Osteocyte (in vitro differentiated cells): ENCODE results near the gene LAMA3. TPM values are rescaled to one million over a fixed set of nuclear protein-coding genes. Genes with fewer than 3 reads are reported as not detected.

Experiments
- DNase-seq: peaks from one replicate; pipeline ENCODE4 v3.0.0; 2021; ENCODE audit warnings: mixed read lengths; ENCODE audit not compliant: unreplicated experiment; ENCODE audit errors: extremely low spot score
- H3K27ac Mint-ChIP-seq: one replicate; pipeline ENCODE4 v1.8.0; 2021; ENCODE audit warnings: mild to moderate bottlenecking, mixed read lengths; ENCODE audit not compliant: unreplicated experiment
- H3K27me3 Mint-ChIP-seq: one replicate; pipeline ENCODE4 v1.8.0; 2021; ENCODE audit warnings: mixed read lengths; ENCODE audit not compliant: unreplicated experiment
- H3K36me3 Mint-ChIP-seq: one replicate; pipeline ENCODE4 v1.8.0; 2021; ENCODE audit warnings: mixed read lengths; ENCODE audit not compliant: unreplicated experiment
- H3K4me1 Mint-ChIP-seq: one replicate; pipeline ENCODE4 v1.8.0; 2021; ENCODE audit warnings: mixed read lengths; ENCODE audit not compliant: unreplicated experiment
- H3K4me3 Mint-ChIP-seq: one replicate; pipeline ENCODE4 v1.8.0; 2021; ENCODE audit warnings: mild to moderate bottlenecking, moderate library complexity, mixed read lengths; ENCODE audit not compliant: unreplicated experiment
- H3K9me3 Mint-ChIP-seq: one replicate; pipeline ENCODE4 v1.8.0; 2021; ENCODE audit warnings: mixed read lengths; ENCODE audit not compliant: unreplicated experiment
- total RNA-seq: library from RNA; stranded (reverse); gene quantifications from 2 replicates; pipeline ENCODE4 v1.2.1, GENCODE V29; 2021
- TF ChIP-seq, protein P1 (sequence below): fragments of 200-600 bp; sonication (generic); IDR thresholded peaks from 2 replicates; pipeline ENCODE4 v1.5.0; 2021; ENCODE audit warnings: antibody characterized with exemption, mild to moderate bottlenecking, moderate library complexity

Gene LAMA3
- total RNA-seq, 1 donor from 2014 or later, result not detected

DNA sequence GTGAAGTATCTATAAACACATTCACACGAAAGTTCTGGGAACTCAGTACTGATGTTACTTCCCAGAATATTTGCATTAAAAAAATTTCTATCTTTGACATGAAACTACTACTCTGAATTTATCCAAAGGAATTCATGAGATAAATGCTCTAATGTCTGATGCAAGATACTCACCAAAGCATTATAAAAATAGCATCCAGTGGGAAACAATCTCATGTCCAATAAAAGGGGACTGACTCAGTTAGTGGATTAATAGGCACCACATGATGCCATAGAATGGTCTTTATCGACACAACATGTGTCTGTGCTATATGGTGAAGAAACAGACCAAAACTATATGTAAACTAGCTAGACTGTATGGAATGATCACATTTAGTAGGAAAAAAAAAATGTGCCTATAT lies 33.9 kb downstream of the LAMA3 start:
- Mint-ChIP-seq H3K36me3 (no peaks in the 10 kb centered on the region), H3K27me3 (no peaks in the 10 kb centered on the region), H3K4me1 (peaks cover 24% of the 10 kb centered on the region), H3K9me3 (peaks cover 4% of the 10 kb centered on the region), H3K4me3 (no peak overlapping the region), H3K27ac (no peak overlapping the region)
- no peak for DNase-seq
- TF ChIP-seq, protein P1, sequence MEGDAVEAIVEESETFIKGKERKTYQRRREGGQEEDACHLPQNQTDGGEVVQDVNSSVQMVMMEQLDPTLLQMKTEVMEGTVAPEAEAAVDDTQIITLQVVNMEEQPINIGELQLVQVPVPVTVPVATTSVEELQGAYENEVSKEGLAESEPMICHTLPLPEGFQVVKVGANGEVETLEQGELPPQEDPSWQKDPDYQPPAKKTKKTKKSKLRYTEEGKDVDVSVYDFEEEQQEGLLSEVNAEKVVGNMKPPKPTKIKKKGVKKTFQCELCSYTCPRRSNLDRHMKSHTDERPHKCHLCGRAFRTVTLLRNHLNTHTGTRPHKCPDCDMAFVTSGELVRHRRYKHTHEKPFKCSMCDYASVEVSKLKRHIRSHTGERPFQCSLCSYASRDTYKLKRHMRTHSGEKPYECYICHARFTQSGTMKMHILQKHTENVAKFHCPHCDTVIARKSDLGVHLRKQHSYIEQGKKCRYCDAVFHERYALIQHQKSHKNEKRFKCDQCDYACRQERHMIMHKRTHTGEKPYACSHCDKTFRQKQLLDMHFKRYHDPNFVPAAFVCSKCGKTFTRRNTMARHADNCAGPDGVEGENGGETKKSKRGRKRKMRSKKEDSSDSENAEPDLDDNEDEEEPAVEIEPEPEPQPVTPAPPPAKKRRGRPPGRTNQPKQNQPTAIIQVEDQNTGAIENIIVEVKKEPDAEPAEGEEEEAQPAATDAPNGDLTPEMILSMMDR, result no peak

DNA sequence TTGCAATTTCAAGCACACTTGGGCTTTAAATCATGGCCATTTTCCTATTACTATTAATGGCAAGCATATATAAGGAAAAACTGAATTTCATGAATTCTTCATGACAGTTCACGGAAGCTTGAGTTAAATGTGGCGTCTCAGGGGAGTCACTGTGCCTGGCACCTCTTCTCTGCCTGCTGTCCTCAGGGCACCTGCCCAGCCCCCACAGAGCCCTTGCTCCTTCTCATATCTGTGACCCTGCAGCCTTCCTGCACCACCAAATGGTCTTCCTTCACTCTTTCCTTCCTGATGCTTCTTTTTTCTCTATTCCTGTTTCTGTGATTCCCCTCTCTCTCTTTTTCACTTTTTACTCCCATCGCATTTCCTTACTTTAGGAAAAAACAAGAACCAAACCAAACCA lies 35.4 kb downstream of the LAMA3 start:
- H3K4me1 Mint-ChIP-seq, result peaks cover 10% of the 10 kb centered on the region
- peaks cover 4% of the 10 kb centered on the region for H3K9me3 Mint-ChIP-seq
- no peak for DNase-seq
- no peak overlapping the region for H3K27ac Mint-ChIP-seq
- H3K27me3 Mint-ChIP-seq, result no peaks in the 10 kb centered on the region
- H3K36me3 Mint-ChIP-seq, result no peaks in the 10 kb centered on the region
- TF ChIP-seq, protein P1, result no peak
- no peak overlapping the region for H3K4me3 Mint-ChIP-seq

DNA sequence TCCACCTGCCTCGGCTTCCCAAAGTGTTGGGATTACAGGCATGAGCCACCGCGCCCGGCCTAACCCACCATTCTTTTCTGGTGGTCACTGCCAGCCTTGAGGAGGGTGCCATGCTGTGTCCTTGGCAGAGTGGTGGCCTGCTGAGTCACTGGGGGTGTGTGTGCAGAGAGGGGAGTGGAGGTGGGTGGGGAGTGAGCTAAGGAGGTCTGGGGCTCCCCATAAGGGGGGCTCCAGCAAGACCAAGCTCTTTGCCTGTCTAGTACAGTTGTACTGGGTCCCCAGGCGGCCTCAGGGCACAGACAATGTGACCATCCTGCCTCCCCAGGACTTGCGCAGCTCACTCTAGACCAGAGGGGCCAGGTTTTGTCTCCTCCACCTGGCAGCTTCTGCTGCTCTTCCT lies 36.1 kb downstream of the LAMA3 start:
- TF ChIP-seq, protein P1, result no peak
- Mint-ChIP-seq H3K9me3 (no peaks in the 10 kb centered on the region), H3K27me3 (no peaks in the 10 kb centered on the region), H3K4me1 (peaks cover 6% of the 10 kb centered on the region), H3K36me3 (no peaks in the 10 kb centered on the region), H3K27ac (no peak overlapping the region), H3K4me3 (no peak overlapping the region)
- DNase-seq, result no peak

DNA sequence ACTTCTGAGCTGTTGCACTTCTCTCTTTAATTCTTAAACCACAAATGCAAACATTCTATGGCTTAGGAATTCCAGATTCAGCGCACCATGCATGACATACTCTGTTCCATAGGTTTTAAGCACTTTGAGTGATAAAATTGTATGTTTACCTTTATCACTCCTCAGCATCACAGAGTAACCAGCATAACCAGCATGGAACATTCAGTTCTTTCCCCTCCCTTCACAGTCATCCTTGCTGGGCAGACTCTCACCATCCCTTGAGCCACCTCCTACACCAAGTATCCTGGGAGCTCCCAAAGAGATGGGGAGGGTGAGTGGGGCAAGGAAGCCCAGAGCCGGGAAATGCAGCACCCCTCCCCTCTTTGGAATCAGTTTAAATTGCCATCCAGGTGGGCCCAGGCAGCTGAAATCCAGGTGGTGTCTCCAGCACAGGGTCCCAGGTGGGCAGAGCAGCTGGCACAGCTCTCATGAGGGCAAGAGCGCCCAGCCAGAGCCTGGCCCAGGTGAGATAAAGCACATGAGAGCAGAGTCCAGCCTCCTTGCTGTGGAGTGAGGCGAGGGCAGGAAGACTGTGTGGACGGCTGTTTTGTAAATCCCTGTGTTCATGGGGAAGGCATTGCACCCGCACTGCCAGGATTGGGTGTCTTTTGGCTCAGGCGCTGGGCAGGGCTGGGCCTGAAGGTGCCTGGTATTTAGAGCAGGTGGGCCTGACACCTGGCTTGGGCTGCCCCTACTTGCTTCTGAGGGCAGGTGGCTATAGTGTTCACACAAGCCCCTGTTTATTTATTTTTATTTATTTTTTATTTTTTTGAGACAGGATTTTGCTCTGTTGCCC lies 36.8 kb downstream of the LAMA3 start:
- H3K4me1 Mint-ChIP-seq, result peaks cover 6% of the 10 kb centered on the region
- H3K27me3 Mint-ChIP-seq, result no peaks in the 10 kb centered on the region
- H3K4me3 Mint-ChIP-seq, result no peak overlapping the region
- no peak for DNase-seq
- TF ChIP-seq, protein P1, result no peak
- no peaks in the 10 kb centered on the region for H3K36me3 Mint-ChIP-seq
- no peaks in the 10 kb centered on the region for H3K9me3 Mint-ChIP-seq
- H3K27ac Mint-ChIP-seq, result no peak overlapping the region

DNA sequence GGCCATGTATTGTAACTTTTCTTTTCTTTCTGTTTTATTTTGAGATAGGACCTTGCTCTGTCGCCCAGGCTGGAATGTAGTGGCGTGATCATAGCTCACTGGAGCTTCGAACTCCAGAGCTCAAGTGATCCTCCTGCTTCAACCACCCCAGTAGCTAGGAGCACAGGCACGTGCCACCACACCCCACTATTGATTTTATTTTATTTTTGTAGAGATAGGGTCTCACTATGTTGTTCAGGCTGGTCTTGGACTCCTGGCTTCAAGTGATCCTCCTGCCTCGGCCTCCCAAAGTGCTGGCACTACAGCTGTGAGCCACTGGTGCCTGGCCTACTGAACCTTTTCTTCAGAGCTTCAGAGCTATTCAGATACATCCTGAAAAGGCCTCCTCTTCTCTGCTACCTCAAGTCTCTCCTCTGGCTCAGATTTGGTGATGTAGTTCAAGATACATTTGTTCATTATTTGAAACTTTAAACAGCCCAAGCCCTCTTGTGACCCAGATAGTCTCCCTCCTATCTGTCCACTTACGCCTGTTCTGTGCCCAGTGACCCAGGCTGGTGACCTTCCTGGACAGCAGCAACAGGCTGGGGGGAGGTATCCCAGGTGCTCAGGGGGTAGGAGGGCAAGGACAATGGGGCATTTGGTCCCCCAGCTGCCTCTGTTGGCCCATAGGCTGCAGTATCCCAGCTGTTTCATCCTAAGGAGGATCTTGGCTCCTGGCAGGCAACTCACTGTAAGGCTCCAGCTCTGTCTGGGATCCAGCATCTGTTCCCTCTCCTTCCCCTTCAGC lies 38.6 kb downstream of the LAMA3 start:
- H3K9me3 Mint-ChIP-seq, result no peaks in the 10 kb centered on the region
- peaks cover 4% of the 10 kb centered on the region for H3K27me3 Mint-ChIP-seq
- H3K27ac Mint-ChIP-seq, result no peak overlapping the region
- TF ChIP-seq, protein P1, result no peak
- no peak overlapping the region for H3K4me3 Mint-ChIP-seq
- no peaks in the 10 kb centered on the region for H3K36me3 Mint-ChIP-seq
- no peak for DNase-seq
- H3K4me1 Mint-ChIP-seq, result peaks cover 1% of the 10 kb centered on the region
